Activated CD8-positive, alpha-beta memory T cell treated with anti-CD3 and anti-CD28 coated beads for 48 hours (primary cell): ENCODE measurements around the gene PHACTR1.
"Not testable (repeated sequence)": the region's sequence is repeated elsewhere in the genome, so short reads cannot be mapped to it uniquely, and the experiment has no call there.

Experiments used
- DNase-seq, 3 experiments: peaks; one replicate each; pipeline ENCODE4 v3.0.0-alpha.2; 2020; ENCODE audit warnings: low read depth in 2 of 3, low spot score in 2 of 3

PHACTR1 gene

GRCh38 chr6:13302751-13303667 is 586.4 kb downstream of the PHACTR1 start:
- DNase-seq, result peak in 2 of 3 experiments; percentile 9 to 28

GRCh38 chr6:13303668-13304017 is 587.1 kb downstream of the PHACTR1 start:
- no peak for DNase-seq

- no peak for DNase-seq
Measured at GRCh38 chr6:13304101-13304500, 587.5 kb downstream of the PHACTR1 start.

- DNase-seq, result no peak
Measured at GRCh38 chr6:13304580-13305260, 588.2 kb downstream of the PHACTR1 start.

- no peak for DNase-seq
Measured at GRCh38 chr6:13305288-13305687, 588.7 kb downstream of the PHACTR1 start.

GRCh38 chr6:13305791-13306190 is 589.2 kb downstream of the PHACTR1 start:
- DNase-seq, result no peak

- no peak for DNase-seq
Measured at GRCh38 chr6:13307508-13307995, 591.0 kb downstream of the PHACTR1 start.

- no peak for DNase-seq
Measured at GRCh38 chr6:13308332-13308731, 591.8 kb downstream of the PHACTR1 start.

GRCh38 chr6:13311155-13311554 is 594.6 kb downstream of the PHACTR1 start:
- DNase-seq, result no peak

GRCh38 chr6:13314806-13315205 is 598.2 kb downstream of the PHACTR1 start:
- no peak for DNase-seq

GRCh38 chr6:13315896-13316295 is 599.3 kb downstream of the PHACTR1 start:
- DNase-seq, result no peak

- no peak for DNase-seq
Measured at GRCh38 chr6:13318821-13319220, 602.3 kb downstream of the PHACTR1 start.

- no peak for DNase-seq
Measured at GRCh38 chr6:13319891-13320564, 603.5 kb downstream of the PHACTR1 start.

- not testable (repeated sequence) for DNase-seq
Measured at GRCh38 chr6:13326031-13326586, 609.5 kb downstream of the PHACTR1 start.

GRCh38 chr6:13327691-13328075 is 611.1 kb downstream of the PHACTR1 start:
- DNase-seq, result no peak

GRCh38 chr6:13328076-13328874 is 611.7 kb downstream of the PHACTR1 start, which contains the start of gene TBC1D7:
Gene TBC1D7, minus strand, starts transcription at chr6:13328537. Its CDS starts 1,639 bp downstream, at chr6:13326898.
- peak; percentile 86 to 90 (median 90) for DNase-seq

- DNase-seq, result no peak
Measured at GRCh38 chr6:13328875-13329183, 612.3 kb downstream of the PHACTR1 start.

- no peak for DNase-seq
Measured at GRCh38 chr6:13331516-13332348, 615.2 kb downstream of the PHACTR1 start.

GRCh38 chr6:13332349-13332706 is 615.8 kb downstream of the PHACTR1 start:
- DNase-seq, result no peak

- no peak for DNase-seq
Measured at GRCh38 chr6:13334953-13335352, 618.4 kb downstream of the PHACTR1 start.
